GM12872 (cell line): ENCODE data around the gene CSPG4.

ENCODE experiments used
- CTCF ChIP-seq: IDR thresholded peaks from 3 replicates; pipeline ENCODE4 v1.5.1; 2011; ENCODE audit warnings: low read depth, mild to moderate bottlenecking, low read length, moderate library complexity; ENCODE audit not compliant: insufficient read depth

The CSPG4 gene

GRCh38 chr15:75687486-75688277 lies 25.0 kb downstream of the CSPG4 start:
- no peak for TF ChIP-seq CTCF

- peak; percentile 71 for TF ChIP-seq CTCF
These were observed 26.4 kb downstream of the CSPG4 start for GRCh38 chr15:75686212-75686642.

GRCh38 chr15:75685195-75685594 lies 27.5 kb downstream of the CSPG4 start:
- TF ChIP-seq CTCF, result no peak; the same call in 2 of the 3 replicates

GRCh38 chr15:75684648-75685047 lies 28.0 kb downstream of the CSPG4 start:
- no peak for TF ChIP-seq CTCF

GRCh38 chr15:75683646-75684312 lies 28.9 kb downstream of the CSPG4 start:
- TF ChIP-seq CTCF, result peak; percentile 90

- TF ChIP-seq CTCF, result no peak
These were observed 30.2 kb downstream of the CSPG4 start for GRCh38 chr15:75682181-75683135.
